C4-2B (cell line): ENCODE results near the gene CABLES2.

Experiments
- ZFX ChIP-seq: fragments of 450-650 bp; IDR thresholded peaks from 2 replicates; pipeline ENCODE4 v1.6.1; 2017
- TF ChIP-seq, protein P1 (sequence below): fragments of 450-650 bp; conservative IDR thresholded peaks from 2 replicates; pipeline ENCODE4 v1.5.1; 2017; ENCODE audit warnings: mild to moderate bottlenecking

DNA sequence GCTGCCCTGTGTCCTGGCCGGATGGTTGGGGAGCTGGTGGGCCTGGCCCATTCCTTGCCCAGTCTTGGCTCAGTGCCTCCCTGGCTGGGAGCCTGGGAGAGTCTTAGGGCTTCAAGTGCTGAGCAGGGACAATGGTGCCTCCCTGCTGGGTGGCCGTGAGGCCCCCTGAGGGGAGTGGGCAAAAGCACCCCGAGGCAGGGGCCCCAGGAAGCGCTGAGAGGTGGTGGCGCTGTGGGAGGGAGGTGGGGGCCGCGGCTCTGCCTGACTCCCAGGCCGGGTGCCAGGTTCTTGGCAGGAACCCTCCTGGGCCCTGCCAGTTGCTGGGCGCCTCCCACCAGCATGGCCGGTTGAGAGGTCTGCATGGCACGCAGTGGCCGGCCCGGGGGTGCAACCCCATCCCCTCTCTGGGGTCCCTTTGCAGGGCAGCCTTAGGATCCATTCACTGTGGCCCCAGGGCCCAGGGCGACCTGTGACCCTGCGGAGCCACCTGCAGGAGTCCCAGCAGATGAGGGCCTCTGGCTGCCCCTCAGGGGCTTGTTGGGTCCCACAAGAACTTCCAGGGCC lies 29.4 kb downstream of the CABLES2 start:
- TF ChIP-seq, protein P1, sequence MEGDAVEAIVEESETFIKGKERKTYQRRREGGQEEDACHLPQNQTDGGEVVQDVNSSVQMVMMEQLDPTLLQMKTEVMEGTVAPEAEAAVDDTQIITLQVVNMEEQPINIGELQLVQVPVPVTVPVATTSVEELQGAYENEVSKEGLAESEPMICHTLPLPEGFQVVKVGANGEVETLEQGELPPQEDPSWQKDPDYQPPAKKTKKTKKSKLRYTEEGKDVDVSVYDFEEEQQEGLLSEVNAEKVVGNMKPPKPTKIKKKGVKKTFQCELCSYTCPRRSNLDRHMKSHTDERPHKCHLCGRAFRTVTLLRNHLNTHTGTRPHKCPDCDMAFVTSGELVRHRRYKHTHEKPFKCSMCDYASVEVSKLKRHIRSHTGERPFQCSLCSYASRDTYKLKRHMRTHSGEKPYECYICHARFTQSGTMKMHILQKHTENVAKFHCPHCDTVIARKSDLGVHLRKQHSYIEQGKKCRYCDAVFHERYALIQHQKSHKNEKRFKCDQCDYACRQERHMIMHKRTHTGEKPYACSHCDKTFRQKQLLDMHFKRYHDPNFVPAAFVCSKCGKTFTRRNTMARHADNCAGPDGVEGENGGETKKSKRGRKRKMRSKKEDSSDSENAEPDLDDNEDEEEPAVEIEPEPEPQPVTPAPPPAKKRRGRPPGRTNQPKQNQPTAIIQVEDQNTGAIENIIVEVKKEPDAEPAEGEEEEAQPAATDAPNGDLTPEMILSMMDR, result no peak
- no peak for TF ChIP-seq ZFX
